CD14-positive monocyte (primary cell): ENCODE data around the gene LARP4B. TPM values are rescaled to one million over a fixed set of nuclear protein-coding genes. Genes with fewer than 3 reads are reported as not detected.

ENCODE experiments used
- DNase-seq, 3 donors: peaks; one replicate each; pipeline ENCODE4 v3.0.0-alpha.2; 2011 to 2022
- H2AFZ ChIP-seq: 2 replicates; pipeline ENCODE4 v1.6.0; 2012; ENCODE audit warnings: mild to moderate bottlenecking, low read depth, low read length, inconsistent platforms; ENCODE audit not compliant: insufficient read depth, poor library complexity, severe bottlenecking
- H3K27ac ChIP-seq, 2 donors: 1 replicate in 1 of 2; 2 replicates in 1 of 2; pipeline ENCODE4 v1.5.1; 2012 to 2013; ENCODE audit warnings: low read length in 2 of 2, control low read depth in 1 of 2, inconsistent platforms in 1 of 2, low read depth in 1 of 2, mild to moderate bottlenecking in 1 of 2
- H3K27me3 ChIP-seq, 2 donors: one replicate each; pipeline versions ENCODE4 v1.6.0 to v1.6.1; 2011 to 2013; ENCODE audit warnings: low read length in 2 of 2; ENCODE audit not compliant: control insufficient read depth in 2 of 2, insufficient read depth in 2 of 2
- H3K36me3 ChIP-seq, 2 donors: replicated peaks in 1 of 2; 1 replicate in 1 of 2; 2 replicates in 1 of 2; pipeline versions ENCODE4 v1.5.1 to v1.6.1; 2012 to 2013; ENCODE audit warnings: low read length in 2 of 2, control low read depth in 1 of 2, inconsistent platforms in 1 of 2, mild to moderate bottlenecking in 1 of 2; ENCODE audit not compliant: insufficient read depth in 2 of 2, control insufficient read depth in 1 of 2
- H3K4me1 ChIP-seq, 2 donors: 1 replicate in 1 of 2; 2 replicates in 1 of 2; pipeline versions ENCODE4 v1.5.1 to v1.6.1; 2012 to 2013; ENCODE audit warnings: low read length in 2 of 2, control low read depth in 1 of 2, inconsistent platforms in 1 of 2, mild to moderate bottlenecking in 1 of 2, moderate library complexity in 1 of 2; ENCODE audit not compliant: insufficient read depth in 2 of 2, control insufficient read depth in 1 of 2
- H3K4me2 ChIP-seq: replicated peaks from 2 replicates; pipeline ENCODE3; 2012; ENCODE audit warnings: low read length, moderate library complexity, mild to moderate bottlenecking; ENCODE audit not compliant: poor library complexity, severe bottlenecking; ENCODE audit errors: extremely low read depth
- H3K4me3 ChIP-seq, 3 experiments: fragments of 200-600 bp in 1 of 3; sonication (generic) in 1 of 3; replicated peaks in 1 of 3; 1 replicate in 2 of 3; 2 replicates in 1 of 3; pipeline ENCODE4 v1.5.1; 2011 to 2013; ENCODE audit warnings: low read length in 3 of 3, mild to moderate bottlenecking in 3 of 3, control low read depth in 2 of 3, low read depth in 2 of 3, inconsistent platforms in 1 of 3, moderate library complexity in 1 of 3
- H3K79me2 ChIP-seq: 2 replicates; pipeline ENCODE4 v1.6.0; 2012; ENCODE audit warnings: mild to moderate bottlenecking, control low read depth, inconsistent platforms, low read length, moderate library complexity; ENCODE audit not compliant: insufficient read depth
- H3K9ac ChIP-seq: 2 replicates; pipeline ENCODE4 v1.6.0; 2017; ENCODE audit warnings: low read length, mild to moderate bottlenecking; ENCODE audit not compliant: insufficient read depth, poor library complexity, severe bottlenecking
- H3K9me3 ChIP-seq, 2 donors: replicated peaks in 1 of 2; 1 replicate in 1 of 2; 2 replicates in 1 of 2; pipeline versions ENCODE4 v1.5.1 to v1.6.1; 2012 to 2013; ENCODE audit warnings: low read length in 2 of 2, control low read depth in 1 of 2; ENCODE audit not compliant: control insufficient read depth in 1 of 2, insufficient read depth in 1 of 2
- H4K20me1 ChIP-seq: 2 replicates; pipeline ENCODE4 v1.6.0; 2012; ENCODE audit warnings: mild to moderate bottlenecking, low read length, control low read depth, moderate library complexity; ENCODE audit not compliant: insufficient read depth
- H3K27ac Mint-ChIP-seq, 7 donors: one replicate each; pipeline ENCODE4 v1.8.0; 2020; ENCODE audit warnings: mild to moderate bottlenecking in 7 of 7, mixed read lengths in 7 of 7, moderate library complexity in 6 of 7, inconsistent platforms in 2 of 7
- H3K27me3 Mint-ChIP-seq, 3 donors: one replicate each; pipeline ENCODE4 v1.8.0; 2021 to 2022; ENCODE audit warnings: low read depth in 3 of 3, mild to moderate bottlenecking in 3 of 3, mixed read lengths in 3 of 3, moderate library complexity in 3 of 3, inconsistent platforms in 1 of 3
- H3K36me3 Mint-ChIP-seq, 2 donors: one replicate each; pipeline ENCODE4 v1.8.0; 2020; ENCODE audit warnings: mixed read lengths in 2 of 2, inconsistent platforms in 1 of 2, mild to moderate bottlenecking in 1 of 2
- H3K4me1 Mint-ChIP-seq: one replicate; pipeline ENCODE4 v1.8.0; 2020; ENCODE audit warnings: mild to moderate bottlenecking, mixed read lengths
- H3K4me3 Mint-ChIP-seq, 2 donors: one replicate each; pipeline ENCODE4 v1.8.0; 2020; ENCODE audit warnings: mild to moderate bottlenecking in 2 of 2, mixed read lengths in 2 of 2, moderate library complexity in 1 of 2
- H3K9me3 Mint-ChIP-seq, 7 donors: one replicate each; pipeline ENCODE4 v1.8.0; 2020 to 2022; ENCODE audit warnings: mixed read lengths in 7 of 7, mild to moderate bottlenecking in 6 of 7, moderate library complexity in 6 of 7, inconsistent platforms in 2 of 7
- WGBS: methylation state at CpG from one replicate; pipeline ENCODE4 v1.1.5; 2013; ENCODE audit warnings: missing lambda C conversion rate; ENCODE audit not compliant: insufficient coverage; 5-methylcytosine and 5-hydroxymethylcytosine counted together
- intact Hi-C, 2 donors: fragments of 100-400 bp; cut with micrococcal nuclease; formaldehyde crosslinking; loops; one replicate each; pipeline versions ENCODE4 v1.15.0 to v1.15.1; 2023
- polyA plus RNA-seq, 3 donors: library from polyadenylated mRNA; depleted of rRNA in 1 of 3; unstranded in 2 of 3; stranded (reverse) in 1 of 3; fragments of 300-500 nt in 2 of 3; fragments of >200 nt in 1 of 3; fragmentation: Illumina TruSeq in 2 of 3; gene quantifications; 1 replicate in 2 of 3; 2 replicates in 1 of 3; pipeline ENCODE4 v1.2.3, GENCODE V29; 2012 to 2021
- TF ChIP-seq, protein P1 (sequence below): fragments of 200-600 bp; IDR thresholded peaks from one replicate; pipeline ENCODE4 v1.8.0; 2022; ENCODE audit warnings: antibody characterized with exemption, mild to moderate bottlenecking

LARP4B gene
- polyA plus RNA-seq, 3 donors: 17.2 to 52.3 (median 33.0) TPM

DNA sequence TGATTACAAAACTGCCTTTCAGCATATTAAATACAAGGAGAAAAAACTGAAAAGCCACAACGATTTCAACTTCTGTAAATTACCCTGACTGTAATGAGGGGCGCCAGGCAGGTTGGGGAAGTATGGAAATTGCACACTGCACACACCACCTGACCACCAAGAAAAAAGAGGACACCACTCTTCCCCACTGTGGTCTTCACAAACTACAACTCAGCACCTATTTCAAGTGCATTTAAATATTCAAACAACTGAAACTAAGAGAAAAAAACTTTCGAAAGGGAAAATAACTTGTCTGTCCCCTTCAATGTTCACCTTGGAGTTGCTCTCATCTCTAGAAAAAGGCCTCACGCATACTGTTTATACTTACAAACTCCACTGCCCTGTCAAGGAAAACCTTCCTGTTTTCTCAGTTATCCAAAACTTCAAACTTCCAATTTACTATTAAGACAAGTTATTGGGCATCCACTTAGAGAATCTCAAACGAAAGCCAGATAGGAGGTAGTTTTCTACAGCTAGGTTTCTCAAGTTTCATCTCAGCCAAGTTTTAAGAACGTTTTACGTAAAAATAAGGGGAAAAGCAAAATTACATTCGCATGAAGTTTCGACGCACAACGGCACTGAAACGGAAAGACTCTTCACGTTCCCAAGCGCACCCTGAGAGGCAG is 1.4 kb downstream of the LARP4B start:
- TF ChIP-seq, protein P1, sequence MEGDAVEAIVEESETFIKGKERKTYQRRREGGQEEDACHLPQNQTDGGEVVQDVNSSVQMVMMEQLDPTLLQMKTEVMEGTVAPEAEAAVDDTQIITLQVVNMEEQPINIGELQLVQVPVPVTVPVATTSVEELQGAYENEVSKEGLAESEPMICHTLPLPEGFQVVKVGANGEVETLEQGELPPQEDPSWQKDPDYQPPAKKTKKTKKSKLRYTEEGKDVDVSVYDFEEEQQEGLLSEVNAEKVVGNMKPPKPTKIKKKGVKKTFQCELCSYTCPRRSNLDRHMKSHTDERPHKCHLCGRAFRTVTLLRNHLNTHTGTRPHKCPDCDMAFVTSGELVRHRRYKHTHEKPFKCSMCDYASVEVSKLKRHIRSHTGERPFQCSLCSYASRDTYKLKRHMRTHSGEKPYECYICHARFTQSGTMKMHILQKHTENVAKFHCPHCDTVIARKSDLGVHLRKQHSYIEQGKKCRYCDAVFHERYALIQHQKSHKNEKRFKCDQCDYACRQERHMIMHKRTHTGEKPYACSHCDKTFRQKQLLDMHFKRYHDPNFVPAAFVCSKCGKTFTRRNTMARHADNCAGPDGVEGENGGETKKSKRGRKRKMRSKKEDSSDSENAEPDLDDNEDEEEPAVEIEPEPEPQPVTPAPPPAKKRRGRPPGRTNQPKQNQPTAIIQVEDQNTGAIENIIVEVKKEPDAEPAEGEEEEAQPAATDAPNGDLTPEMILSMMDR: no peak
- Histone ChIP-seq H2AFZ (no peak overlapping the region), H3K9me3 (no peaks in the 10 kb centered on the region), H3K79me2 (peaks cover 60% of the 10 kb centered on the region), H3K36me3 (peaks cover 9 to 16% of the 10 kb centered on the region in 2 donors), H3K4me2 (peak overlapping the region; percentile 79), H3K4me3 (peak overlapping the region; percentile 87 to 99 (median 90)), H4K20me1 (peaks cover 48% of the 10 kb centered on the region), H3K9ac (peak overlapping the region; percentile 95), H3K4me1 (peaks cover 23 to 26% of the 10 kb centered on the region in 2 donors), H3K27ac (peak overlapping the region; percentile 91 to 97), H3K27me3 (no peaks in the 10 kb centered on the region)
- Mint-ChIP-seq H3K36me3 (peaks cover 8 to 18% of the 10 kb centered on the region in 2 donors), H3K4me1 (peaks cover 38% of the 10 kb centered on the region), H3K27ac (peak overlapping the region; percentile 95 to 97 (median 96)), H3K4me3 (peak overlapping the region; percentile 91 to 98), H3K27me3 (peaks cover 0 to 3% (median 2%) of the 10 kb centered on the region in 3 donors), H3K9me3 (no peaks in the 10 kb centered on the region)
- intact Hi-C loops: loop anchor here (2.0 to 5.0 kb wide), 4 partner anchors 57 to 127 kb away; partner anchors contain the start of genes GTPBP4 (in 1 of the 2) and WDR37 (in 1 of the 2)
- peak; percentile 59 to 75 (median 73) for DNase-seq
- WGBS: 0% methylated on average over 10 of the region's 14 CpGs

DNA sequence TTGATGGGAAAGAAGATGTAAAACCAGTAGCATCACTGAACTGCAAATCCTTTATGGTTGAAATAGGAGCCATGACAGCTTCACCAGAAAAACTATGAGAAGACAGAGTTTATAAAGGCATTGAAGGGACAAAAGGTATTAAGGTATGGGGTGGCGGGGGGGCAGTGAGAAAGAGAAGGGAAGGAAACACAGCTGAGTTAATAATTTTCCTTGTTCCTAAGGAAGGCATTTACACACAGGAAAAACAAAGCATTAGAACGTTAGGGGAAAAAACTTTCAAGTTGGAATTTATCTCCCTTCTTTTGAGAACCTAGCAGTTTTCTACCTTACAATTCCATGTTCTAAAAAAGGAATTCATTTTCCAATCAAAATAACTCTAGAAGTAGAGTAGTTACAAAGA is 4.4 kb downstream of the LARP4B start:
- Histone ChIP-seq H3K27me3 (no peaks in the 10 kb centered on the region), H3K9me3 (no peaks in the 10 kb centered on the region), H3K27ac (peak overlapping the region in 1 of 2 donors; percentile 53), H4K20me1 (peaks cover 78% of the 10 kb centered on the region), H3K79me2 (peaks cover 90% of the 10 kb centered on the region), H3K4me2 (no peak overlapping the region), H3K9ac (no peak overlapping the region), H3K4me1 (peaks cover 26 to 29% of the 10 kb centered on the region in 2 donors), H3K4me3 (no peak overlapping the region), H2AFZ (no peak overlapping the region), H3K36me3 (peaks cover 9 to 37% of the 10 kb centered on the region in 2 donors)
- Mint-ChIP-seq H3K27me3 (no peaks in the 10 kb centered on the region), H3K36me3 (peaks cover 20 to 34% of the 10 kb centered on the region in 2 donors), H3K4me3 (no peak overlapping the region), H3K27ac (peak overlapping the region in 1 of 7 donors; percentile 21), H3K9me3 (no peaks in the 10 kb centered on the region), H3K4me1 (peaks cover 52% of the 10 kb centered on the region)
- WGBS: no CpG with 5 or more reads among the region's 2 CpGs
- intact Hi-C loops: loop anchor here (5.0 kb wide), 2 partner anchors 115 to 130 kb away; partner anchors contain the start of gene WDR37 (in 1 of the 2)
- no peak for DNase-seq
- TF ChIP-seq, protein P1: no peak
